Erythroblast (primary cell): Measurements from ENCODE around the gene OR4B1.

ENCODE experiments used
- GATA1 ChIP-seq: IDR thresholded peaks from 2 replicates; pipeline ENCODE4 v1.6.1; 2011; ENCODE audit warnings: low read depth, mild to moderate bottlenecking, control low read depth, low read length, moderate library complexity
- POLR2A ChIP-seq: IDR thresholded peaks from 2 replicates; pipeline ENCODE4 v1.6.1; 2011; ENCODE audit warnings: mild to moderate bottlenecking, low read length

GRCh38 chr11:48184452-48184851, 32.2 kb upstream of the OR4B1 start:
- TF ChIP-seq POLR2A (no peak), GATA1 (no peak)
